RWPE1 (cell line): ENCODE data around the gene BANF1.

Experiments
- CTCF ChIA-PET: fragments of 350-600 bp; sonication (Branson Sonifier 250); formaldehyde crosslinking; extraction: SDS; loops from one replicate; lab custom pipeline; 2021; lab: Yijun Ruan, JAX
- POLR2A ChIA-PET: fragments of 400-600 bp; formaldehyde crosslinking; extraction: SDS; loops from one replicate; lab custom pipeline; 2020; ENCODE audit warnings: antibody characterized with exemption; ENCODE audit not compliant: low non-redundant PET; lab: Yijun Ruan, JAX
- DNase-seq: peaks from one replicate; pipeline ENCODE4 v3.0.0; 2012; ENCODE audit warnings: low spot score
- H3K27ac ChIP-seq: fragments of 450-650 bp; 2 replicates; pipeline ENCODE4 v1.5.1; 2017
- CTCF ChIP-seq: fragments of 450-650 bp; conservative IDR thresholded peaks from 2 replicates; pipeline ENCODE4 v1.5.1; 2017; ENCODE audit warnings: low read depth, mild to moderate bottlenecking

Gene BANF1

GRCh38 chr11:66002648-66003225, 434 bp downstream of the BANF1 start:
- CTCF ChIA-PET = interaction anchor here (1.1 kb wide), 1 partner anchor 13 kb away, joined by 3 read pairs; no protein-coding TSS in a partner anchor
- TF ChIP-seq CTCF = no peak
- peak overlapping the region; percentile 97 for H3K27ac ChIP-seq
- POLR2A ChIA-PET = interaction anchor here (0.6 to 1.4 kb wide), 3 partner anchors 9 to 45 kb away, joined by 3 to 4 read pairs (median 3); partner anchors contain the start of gene CST6
- DNase-seq = peak; percentile 31

GRCh38 chr11:66003291-66003690, 988 bp downstream of the BANF1 start:
- DNase-seq = no peak
- ChIA-PET POLR2A (no interaction called here), CTCF (interaction anchor here (1.1 kb wide), 1 partner anchor 14 kb away, joined by 3 read pairs; no protein-coding TSS in a partner anchor)
- TF ChIP-seq CTCF = no peak
- H3K27ac ChIP-seq = peak overlapping the region; percentile 97

- peak overlapping the region; percentile 15; the same call in 1 of the 2 replicates for H3K27ac ChIP-seq
- no peak for TF ChIP-seq CTCF
- ChIA-PET CTCF (interaction anchor here (0.6 kb wide), 1 partner anchor 18 kb away, joined by 3 read pairs; no protein-coding TSS in a partner anchor), POLR2A (no interaction called here)
- no peak for DNase-seq
Observed at GRCh38 chr11:66004186-66004585, 1.9 kb downstream of the BANF1 start.

GRCh38 chr11:66006134-66006890, 4.0 kb downstream of the BANF1 start:
- no peak for DNase-seq
- H3K27ac ChIP-seq = peak overlapping the region; percentile 35
- POLR2A ChIA-PET = interaction anchor here (0.5 kb wide), 1 partner anchor 202 kb away, joined by 3 read pairs; no protein-coding TSS in a partner anchor
- TF ChIP-seq CTCF = no peak
- CTCF ChIA-PET = interaction anchor here (0.6 kb wide), 1 partner anchor 14 kb away, joined by 3 read pairs; no protein-coding TSS in a partner anchor

- H3K27ac ChIP-seq = peak overlapping the region; percentile 35
- TF ChIP-seq CTCF = no peak
- CTCF ChIA-PET = interaction anchor here (0.6 to 2.6 kb wide), 2 partner anchors 14 to 16 kb away, joined by 3 to 14 read pairs; no protein-coding TSS in a partner anchor
- POLR2A ChIA-PET = interaction anchor here (0.6 kb wide), 1 partner anchor 45 kb away, joined by 9 read pairs; no protein-coding TSS in a partner anchor
- DNase-seq = no peak
Observed at GRCh38 chr11:66006891-66007176, 4.5 kb downstream of the BANF1 start.

- TF ChIP-seq CTCF = no peak
- H3K27ac ChIP-seq = peak overlapping the region; percentile 35
- ChIA-PET POLR2A (interaction anchor here (0.6 kb wide), 1 partner anchor 44 kb away, joined by 9 read pairs; no protein-coding TSS in a partner anchor), CTCF (interaction anchor here (0.6 to 2.6 kb wide), 2 partner anchors 13 to 16 kb away, joined by 3 to 14 read pairs; no protein-coding TSS in a partner anchor)
- DNase-seq = no peak
Observed at GRCh38 chr11:66007201-66007634, 4.9 kb downstream of the BANF1 start.
